OCI-LY7 (cell line): ENCODE results near the gene CPNE4.

Experiments
- EZH2phosphoT487 ChIP-seq: fragments of 200-600 bp; sonication (generic); IDR thresholded peaks from 2 replicates; pipeline ENCODE4 v1.6.1; 2018; ENCODE audit warnings: low read depth, borderline replicate concordance, mild to moderate bottlenecking, mixed run types, antibody characterized with exemption, low read length, moderate library complexity, mixed read lengths
- TF ChIP-seq, protein P1 (sequence below): fragments of 200-600 bp; sonication (generic); conservative IDR thresholded peaks from 2 replicates; pipeline ENCODE4 v1.5.1; 2014; ENCODE audit warnings: mild to moderate bottlenecking, antibody characterized with exemption, low read length, moderate library complexity, mixed read lengths

DNA sequence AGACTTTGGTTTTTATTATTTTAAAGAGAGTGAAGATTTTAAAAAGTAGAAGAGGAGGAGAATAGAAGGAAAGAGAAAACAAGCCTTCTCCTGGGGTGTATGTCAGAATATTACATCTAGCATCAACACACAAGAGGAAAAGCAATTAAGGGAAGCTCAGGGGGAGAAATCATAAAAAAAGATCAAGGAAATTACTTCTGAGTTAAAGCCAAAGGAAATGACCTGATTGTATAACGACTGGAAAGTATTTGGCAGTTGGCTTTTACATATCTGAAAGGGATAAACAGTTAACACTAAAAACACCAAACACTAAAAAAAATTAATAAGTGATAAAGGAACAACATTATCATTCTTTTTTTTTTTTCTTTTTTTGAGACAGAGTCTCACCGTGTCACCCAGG lies 58.4 kb downstream of the CPNE4 start:
- TF ChIP-seq, protein P1, sequence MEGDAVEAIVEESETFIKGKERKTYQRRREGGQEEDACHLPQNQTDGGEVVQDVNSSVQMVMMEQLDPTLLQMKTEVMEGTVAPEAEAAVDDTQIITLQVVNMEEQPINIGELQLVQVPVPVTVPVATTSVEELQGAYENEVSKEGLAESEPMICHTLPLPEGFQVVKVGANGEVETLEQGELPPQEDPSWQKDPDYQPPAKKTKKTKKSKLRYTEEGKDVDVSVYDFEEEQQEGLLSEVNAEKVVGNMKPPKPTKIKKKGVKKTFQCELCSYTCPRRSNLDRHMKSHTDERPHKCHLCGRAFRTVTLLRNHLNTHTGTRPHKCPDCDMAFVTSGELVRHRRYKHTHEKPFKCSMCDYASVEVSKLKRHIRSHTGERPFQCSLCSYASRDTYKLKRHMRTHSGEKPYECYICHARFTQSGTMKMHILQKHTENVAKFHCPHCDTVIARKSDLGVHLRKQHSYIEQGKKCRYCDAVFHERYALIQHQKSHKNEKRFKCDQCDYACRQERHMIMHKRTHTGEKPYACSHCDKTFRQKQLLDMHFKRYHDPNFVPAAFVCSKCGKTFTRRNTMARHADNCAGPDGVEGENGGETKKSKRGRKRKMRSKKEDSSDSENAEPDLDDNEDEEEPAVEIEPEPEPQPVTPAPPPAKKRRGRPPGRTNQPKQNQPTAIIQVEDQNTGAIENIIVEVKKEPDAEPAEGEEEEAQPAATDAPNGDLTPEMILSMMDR: no peak
- no peak for TF ChIP-seq EZH2phosphoT487
